Measurements from ENCODE around the gene IQSEC1. TPM values are rescaled to one million over a fixed set of nuclear protein-coding genes. Genes with fewer than 3 reads are reported as not detected.

IQSEC1 gene
- total RNA-seq, 1 donor from 2014 or later, result 57.1 TPM

DNA sequence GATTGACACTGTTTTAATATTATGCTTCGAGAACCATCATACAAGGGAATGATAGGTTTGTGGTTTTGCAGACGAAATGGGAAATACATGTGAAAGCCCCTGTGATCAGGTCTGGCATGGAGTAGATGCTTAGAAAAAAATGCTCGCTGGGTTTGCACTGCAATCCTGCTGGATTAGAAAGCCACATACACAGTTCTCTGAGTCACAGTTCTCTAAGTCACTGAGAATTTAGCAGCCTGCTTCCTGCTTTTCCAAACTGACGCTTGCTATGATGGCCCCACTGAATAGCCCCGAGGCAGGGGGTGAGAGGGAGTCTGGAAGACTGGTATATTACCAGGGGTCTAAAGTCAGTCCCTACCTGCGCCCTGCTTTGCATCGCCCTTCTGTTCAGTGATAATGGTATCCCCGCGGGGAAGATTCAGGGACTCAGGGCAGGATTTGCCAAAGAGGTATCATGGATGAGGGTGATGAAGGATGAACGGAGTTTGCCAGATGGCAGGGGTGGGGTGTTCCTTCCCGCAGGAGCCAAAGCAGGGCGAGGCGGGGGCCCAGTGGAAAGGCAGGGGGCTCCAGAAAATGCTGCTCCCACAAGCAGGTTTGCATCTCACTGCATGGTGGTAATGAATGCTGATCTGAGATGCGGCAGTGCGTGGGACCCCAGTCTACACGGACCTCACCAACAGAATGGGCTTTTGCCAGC lies 82.3 kb downstream of the IQSEC1 start:
- DNase-seq (ENCODE audit: extremely low read depth, low read depth, low spot score), result no peak

DNA sequence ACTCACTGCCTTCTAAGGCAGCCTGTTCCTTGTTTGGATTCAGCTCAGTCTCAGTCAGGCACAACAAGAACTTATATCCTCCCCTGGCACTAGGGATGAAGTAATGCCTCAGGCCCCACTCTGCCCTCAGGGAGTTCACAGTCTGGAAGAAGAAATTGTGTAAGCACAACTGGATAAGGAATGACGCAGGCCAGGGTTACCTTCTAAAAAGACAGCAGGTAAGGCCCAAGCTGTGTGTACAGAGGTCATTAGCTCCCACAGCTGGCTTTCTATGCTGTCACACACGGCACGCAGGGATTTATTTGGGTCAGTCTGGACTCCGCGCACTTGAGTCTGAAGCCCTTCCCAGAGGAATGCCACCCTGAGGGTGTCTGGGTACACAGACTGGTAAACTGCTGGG lies 82.9 kb downstream of the IQSEC1 start:
- DNase-seq (ENCODE audit: extremely low read depth, low read depth, low spot score), result no peak

DNA sequence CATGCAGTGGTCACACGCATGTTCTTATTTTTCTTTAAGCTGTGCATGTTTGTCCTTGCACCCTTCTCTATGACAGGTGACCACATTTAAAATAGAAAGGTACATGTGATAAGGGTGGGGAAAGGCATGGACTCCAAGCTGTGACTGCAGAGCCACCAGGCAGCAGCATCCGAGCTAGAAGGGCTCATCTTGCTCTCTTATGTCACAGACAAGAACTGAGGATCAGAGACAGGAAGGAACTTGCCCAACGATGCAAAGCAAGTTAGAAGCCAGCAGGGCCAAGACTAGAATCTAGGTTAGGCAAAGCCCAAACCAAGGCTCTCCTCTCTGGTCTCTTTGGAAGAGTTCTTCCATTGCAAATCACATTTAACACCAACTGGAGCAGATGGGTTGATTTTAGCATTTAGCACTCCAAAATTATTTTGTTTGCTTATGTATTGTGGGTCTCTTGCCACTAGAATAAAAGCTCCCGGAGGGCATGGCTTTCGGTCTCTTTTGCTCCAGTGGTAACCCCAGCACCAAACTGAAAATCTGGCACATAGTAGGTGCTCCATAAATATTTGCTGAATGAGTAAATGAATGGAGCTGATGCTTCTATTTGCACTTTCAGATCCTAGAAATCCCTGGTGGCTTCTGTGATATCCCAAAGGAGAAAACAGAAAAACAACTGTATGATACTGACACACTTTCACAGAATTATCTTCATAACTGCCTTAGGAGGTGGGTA lies 84.3 kb downstream of the IQSEC1 start:
- DNase-seq (ENCODE audit: extremely low read depth, low read depth, low spot score), result no peak

DNA sequence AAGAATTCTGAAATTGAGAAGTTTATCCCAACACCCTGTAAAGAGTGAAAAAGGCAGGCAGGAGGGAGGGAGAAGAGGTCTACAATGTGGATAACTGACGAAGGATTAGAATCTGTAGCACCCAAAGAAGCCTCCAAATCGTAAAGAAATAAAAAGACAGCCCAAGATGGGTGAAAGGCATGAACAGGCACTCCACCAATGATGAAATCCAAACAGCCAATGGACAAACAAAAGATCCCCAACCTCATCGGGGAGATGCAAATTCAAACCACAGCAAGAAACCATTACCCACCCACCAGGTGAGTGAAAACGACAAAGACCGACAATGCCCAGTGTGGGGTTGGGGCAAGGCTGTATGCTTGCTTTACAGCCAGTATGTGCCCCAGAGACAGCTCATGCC lies 85.6 kb downstream of the IQSEC1 start:
- no peak for DNase-seq (ENCODE audit: extremely low read depth, low read depth, low spot score)

GRCh38 chr3:12986986-12987385 lies 86.2 kb downstream of the IQSEC1 start:
- no peak for DNase-seq (ENCODE audit: extremely low read depth, low read depth, low spot score)

DNA sequence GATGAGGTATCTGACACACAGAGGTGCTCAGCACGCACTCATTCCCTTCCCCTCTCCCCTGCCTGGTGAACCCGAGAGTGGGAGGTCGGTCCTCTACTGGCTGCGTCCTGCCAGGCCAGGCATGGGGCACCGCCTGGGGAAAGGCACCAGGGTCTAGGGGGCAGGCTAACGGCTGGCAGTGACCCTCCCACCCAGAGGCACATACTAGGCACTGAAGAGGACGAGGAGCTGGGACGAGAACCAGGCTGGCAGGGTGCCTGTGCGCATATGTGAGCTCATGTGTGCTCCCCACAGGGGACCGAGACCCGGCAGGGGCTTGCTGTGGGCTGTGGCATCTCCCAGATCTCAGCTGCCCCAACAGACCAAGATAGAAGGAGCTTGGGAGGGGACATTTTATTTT lies 86.7 kb downstream of the IQSEC1 start:
- DNase-seq (ENCODE audit: extremely low read depth, low read depth, low spot score), result no peak

- DNase-seq (ENCODE audit: extremely low read depth, low read depth, low spot score), result no peak
Measured at GRCh38 chr3:12986031-12986430, 87.2 kb downstream of the IQSEC1 start.

DNA sequence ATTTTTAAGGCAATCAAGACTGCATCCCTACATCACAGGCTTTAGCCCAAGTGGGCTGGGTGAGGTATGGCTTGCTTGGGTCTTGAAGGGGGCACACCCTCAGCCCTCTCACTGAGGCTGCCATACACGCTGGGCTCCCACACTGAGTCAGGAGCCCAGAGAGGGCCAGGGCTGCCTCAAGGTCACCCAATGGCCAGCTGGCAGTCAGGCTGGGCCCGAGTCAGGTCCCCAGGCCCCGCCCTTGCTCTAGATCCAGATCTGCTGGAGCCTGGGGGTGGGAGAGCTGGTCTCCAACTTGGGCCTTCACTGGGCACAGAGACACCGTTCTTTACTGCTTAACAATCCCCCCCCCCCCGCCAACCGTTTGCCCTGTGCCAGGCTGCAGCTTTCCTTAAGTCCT lies 88.1 kb downstream of the IQSEC1 start:
- DNase-seq (ENCODE audit: extremely low read depth, low read depth, low spot score), result no peak

GRCh38 chr3:12984023-12984823 lies 89.0 kb downstream of the IQSEC1 start:
- no peak for DNase-seq (ENCODE audit: extremely low read depth, low read depth, low spot score)

GRCh38 chr3:12983319-12983718 lies 89.9 kb downstream of the IQSEC1 start:
- no peak for DNase-seq (ENCODE audit: extremely low read depth, low read depth, low spot score)

- no peak for DNase-seq (ENCODE audit: extremely low read depth, low read depth, low spot score)
Measured at GRCh38 chr3:12982619-12983101, 90.6 kb downstream of the IQSEC1 start.

- DNase-seq (ENCODE audit: extremely low read depth, low read depth, low spot score), result no peak
Measured at GRCh38 chr3:12981306-12982275, 91.6 kb downstream of the IQSEC1 start.

- no peak for DNase-seq (ENCODE audit: extremely low read depth, low read depth, low spot score)
Measured at GRCh38 chr3:12980596-12981290, 92.5 kb downstream of the IQSEC1 start.

GRCh38 chr3:12979947-12980487 lies 93.2 kb downstream of the IQSEC1 start:
- DNase-seq (ENCODE audit: extremely low read depth, low read depth, low spot score), result no peak

- no peak for DNase-seq (ENCODE audit: extremely low read depth, low read depth, low spot score)
Measured at GRCh38 chr3:12979151-12979946, 93.9 kb downstream of the IQSEC1 start.

DNA sequence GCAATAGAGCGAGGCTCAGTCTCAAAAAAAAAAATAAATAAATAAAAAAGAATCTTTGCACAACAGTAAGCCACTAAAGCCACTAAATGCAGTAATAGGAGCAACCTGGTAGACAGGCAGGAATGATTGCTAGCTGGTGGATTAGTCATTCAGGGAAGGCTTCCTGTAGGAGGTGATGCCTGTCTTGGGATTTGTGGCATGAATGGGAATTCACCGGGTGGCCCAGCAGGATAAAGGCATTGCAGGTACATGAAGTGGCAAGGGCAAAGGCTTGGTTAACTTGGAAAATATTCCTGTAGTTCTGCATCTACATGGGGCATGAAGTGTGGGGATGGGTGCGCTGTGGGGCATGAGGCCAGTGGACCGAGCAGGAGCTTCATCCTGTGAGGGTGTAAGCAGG lies 94.5 kb downstream of the IQSEC1 start:
- DNase-seq (ENCODE audit: extremely low read depth, low read depth, low spot score), result no peak

- no peak for DNase-seq (ENCODE audit: extremely low read depth, low read depth, low spot score)
Measured at GRCh38 chr3:12977117-12977808, 96.0 kb downstream of the IQSEC1 start.
